Left lobe of liver (tissue), 2 donors: ENCODE data around the gene ANKS1A. TPM values are rescaled to one million over a fixed set of nuclear protein-coding genes. Genes with fewer than 3 reads are reported as not detected.

Experiments
- ATAC-seq: fragments of 200-7000 bp; cut with Tn5 transposase; one replicate; pipeline ENCODE4 v1.9.1; 2020; ENCODE audit warnings: mild to moderate bottlenecking, moderate library complexity
- DNase-seq: peaks from one replicate; pipeline ENCODE4 v3.0.0-alpha.2; 2020; ENCODE audit warnings: low spot score
- total RNA-seq: library from RNA; stranded (reverse); gene quantifications from one replicate; pipeline ENCODE4 v1.2.1, GENCODE V29; 2021
- donor health status: DM: no; HTN: no; CAD: no; lungs with moderate emphysema.
- donor health status: DM: no; HTN: yes; CAD: no.

ANKS1A gene
- total RNA-seq, 1 donor from 2014 or later: 13.4 TPM

- DNase-seq (no peak), ATAC-seq (peak; percentile 78)
Measured at GRCh38 chr6:34953061-34954025, 64.3 kb downstream of the ANKS1A start.

DNA sequence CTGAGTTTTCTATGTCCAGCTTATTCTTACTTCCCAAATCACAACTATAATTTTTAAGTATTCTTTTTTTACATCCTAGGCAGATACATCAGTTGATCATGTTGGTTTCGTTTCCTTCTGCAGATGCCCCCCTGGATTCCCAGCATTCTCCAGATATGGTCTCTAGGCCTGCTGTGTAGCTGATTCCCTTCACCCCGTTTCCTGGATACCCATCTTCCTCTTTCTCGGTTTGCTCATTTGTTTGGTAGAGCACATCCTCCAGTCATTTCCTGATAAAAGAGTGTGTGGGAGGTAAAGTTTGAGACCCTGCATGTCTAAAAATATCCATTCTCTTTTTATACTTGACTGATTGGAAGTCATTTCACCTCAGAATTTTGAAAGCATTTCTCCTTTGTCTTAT is 66.4 kb downstream of the ANKS1A start:
- ATAC-seq: no peak
- DNase-seq: no peak

- no peak for DNase-seq
Measured at GRCh38 chr6:34957231-34957783, 68.3 kb downstream of the ANKS1A start.

GRCh38 chr6:34958734-34959133 is 69.7 kb downstream of the ANKS1A start:
- ATAC-seq (peak; percentile 57), DNase-seq (no peak)

More at GRCh38 chr6:34957231-34957783, 68.3 kb downstream of the ANKS1A start:
- ATAC-seq: peak; percentile 39

DNA sequence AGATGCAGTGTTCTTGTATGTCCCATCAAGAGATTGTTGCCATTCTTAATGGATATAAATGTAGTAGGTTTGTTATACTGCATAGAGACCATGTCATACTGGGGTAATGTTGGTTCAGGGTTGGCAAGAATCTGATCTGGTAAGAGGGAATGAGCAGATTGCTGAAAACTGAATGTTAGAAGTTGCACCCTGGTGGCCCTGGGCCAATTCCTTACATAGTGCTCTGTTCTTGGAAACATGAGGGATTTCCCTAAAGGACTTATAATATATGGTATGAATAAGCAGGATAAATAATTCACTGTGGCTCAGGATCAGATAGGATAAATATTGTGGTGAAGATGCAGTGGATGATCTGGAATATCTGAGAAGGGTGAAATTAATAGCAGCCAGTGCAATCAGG is 70.2 kb downstream of the ANKS1A start:
- DNase-seq (no peak), ATAC-seq (no peak)

DNA sequence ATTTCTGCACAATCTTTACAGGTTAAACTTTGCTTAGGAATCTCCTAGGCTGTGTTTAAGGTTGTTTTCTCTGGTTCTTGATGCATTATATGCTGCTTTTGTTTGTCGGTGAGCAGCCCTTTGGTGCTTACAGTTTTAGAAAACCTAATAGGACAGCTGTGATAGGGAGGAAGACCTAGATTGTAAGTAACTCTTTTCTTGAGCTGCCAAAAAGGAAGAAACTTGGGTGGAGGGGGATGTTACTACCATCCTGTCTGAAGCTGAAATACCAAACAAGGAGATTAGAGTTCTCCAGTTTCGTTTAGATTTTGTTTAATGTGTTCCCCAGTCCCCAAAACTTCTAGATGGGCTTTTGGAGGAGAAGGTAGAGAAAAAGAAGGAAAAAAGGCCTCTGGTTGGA is 72.0 kb downstream of the ANKS1A start:
- ATAC-seq (no peak), DNase-seq (no peak)

DNA sequence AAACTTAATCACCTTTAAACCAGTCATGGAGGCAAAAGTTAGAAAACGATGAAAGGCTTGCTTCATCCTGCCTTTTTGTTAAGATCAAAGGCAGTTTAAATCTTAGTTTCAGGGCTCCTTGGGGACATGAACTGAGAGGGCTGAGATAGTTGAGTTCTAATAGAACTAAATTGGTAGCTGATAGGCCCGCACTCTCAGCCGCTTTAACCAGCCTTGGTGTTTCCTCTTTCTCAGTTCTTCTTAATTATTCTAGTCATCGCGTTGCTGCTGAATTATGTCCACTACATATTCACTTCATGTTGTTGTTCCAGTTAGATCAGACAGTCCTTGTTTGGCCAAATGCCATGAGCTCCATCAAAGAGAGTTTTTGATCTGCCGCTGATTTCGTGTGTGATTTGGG is 72.5 kb downstream of the ANKS1A start:
- DNase-seq: no peak
- ATAC-seq: no peak

- ATAC-seq: peak; percentile 45
- no peak for DNase-seq
Measured at GRCh38 chr6:34964564-34964963, 75.5 kb downstream of the ANKS1A start.

GRCh38 chr6:34967461-34967860 is 78.4 kb downstream of the ANKS1A start:
- no peak for DNase-seq
- no peak for ATAC-seq

- no peak for ATAC-seq
- DNase-seq: no peak
Measured at GRCh38 chr6:34969662-34970265, 80.7 kb downstream of the ANKS1A start.

- ATAC-seq: no peak
Measured at GRCh38 chr6:34970488-34970887, 81.4 kb downstream of the ANKS1A start.

DNA sequence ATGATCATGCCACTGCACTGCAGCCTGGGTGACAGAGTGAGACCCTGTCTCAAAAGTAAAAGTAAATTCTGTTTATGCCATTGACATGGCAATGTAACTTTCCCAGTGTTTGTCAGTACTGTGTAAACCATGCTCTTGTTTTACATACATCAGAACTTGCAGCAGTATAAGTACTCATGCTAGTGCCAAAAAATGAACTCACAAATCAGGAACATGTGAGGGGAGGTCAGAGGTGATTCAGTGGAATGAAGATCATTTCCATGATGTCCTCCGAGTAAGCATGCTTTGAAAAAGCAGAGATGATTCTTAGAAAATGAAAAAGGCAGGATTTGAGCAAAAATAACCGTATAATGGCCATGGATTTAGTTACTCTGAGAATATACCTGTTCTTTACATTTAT is 81.9 kb downstream of the ANKS1A start:
- DNase-seq (no peak), ATAC-seq (no peak)

More at GRCh38 chr6:34970488-34970887, 81.4 kb downstream of the ANKS1A start:
- no peak for DNase-seq

DNA sequence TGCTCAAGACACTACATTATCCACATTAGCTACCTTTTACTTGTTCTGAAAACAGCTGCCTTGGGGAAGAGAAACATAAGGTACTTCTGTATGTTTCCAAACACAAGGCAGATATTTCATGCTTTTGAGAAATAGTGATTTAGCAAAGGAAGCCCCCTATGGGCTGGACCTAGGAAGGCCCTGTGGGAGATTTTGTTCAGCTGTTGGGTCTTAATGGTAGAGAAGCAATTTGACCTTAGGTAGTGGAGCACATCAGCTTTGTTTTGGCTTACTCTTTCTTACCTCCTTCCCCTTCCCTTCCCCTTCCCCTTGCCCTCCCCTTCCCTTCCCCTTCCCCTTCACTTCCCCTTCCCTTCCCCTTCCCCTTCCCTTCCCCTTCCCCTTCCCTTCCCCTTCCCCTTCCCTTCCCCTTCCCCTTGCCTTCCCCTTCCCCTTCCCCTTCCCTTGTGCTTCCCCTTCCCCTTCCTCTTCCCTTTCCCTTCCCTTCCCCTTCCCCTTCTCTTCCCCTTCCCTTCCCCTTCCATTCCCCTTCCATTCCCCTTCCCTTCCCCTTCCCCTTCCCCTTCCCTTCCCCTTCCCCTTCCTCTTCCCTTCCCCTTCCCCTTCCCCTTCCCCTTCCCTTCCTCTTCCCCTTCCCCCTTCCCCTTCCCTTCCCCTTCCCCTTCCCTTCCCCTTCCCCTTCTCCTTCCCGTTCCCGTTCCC is 84.6 kb downstream of the ANKS1A start:
- ATAC-seq: no peak
- DNase-seq: no peak

- ATAC-seq (no peak), DNase-seq (no peak)
Measured at GRCh38 chr6:34974249-34974642, 85.2 kb downstream of the ANKS1A start.

- ATAC-seq: no peak
Measured at GRCh38 chr6:34976239-34976638, 87.2 kb downstream of the ANKS1A start.

GRCh38 chr6:34979218-34979617 is 90.2 kb downstream of the ANKS1A start:
- DNase-seq: no peak

More at GRCh38 chr6:34976239-34976638, 87.2 kb downstream of the ANKS1A start:
- no peak for DNase-seq

GRCh38 chr6:34979994-34980393 is 90.9 kb downstream of the ANKS1A start:
- DNase-seq: no peak
- no peak for ATAC-seq

More at GRCh38 chr6:34979218-34979617, 90.2 kb downstream of the ANKS1A start:
- ATAC-seq: no peak

- DNase-seq (no peak), ATAC-seq (no peak)
Measured at GRCh38 chr6:34981366-34981765, 92.3 kb downstream of the ANKS1A start.

- no peak for ATAC-seq
- no peak for DNase-seq
Measured at GRCh38 chr6:34981951-34982350, 92.9 kb downstream of the ANKS1A start.

GRCh38 chr6:34982424-34982852 is 93.4 kb downstream of the ANKS1A start:
- peak; percentile 70 for DNase-seq
- peak; percentile 83 for ATAC-seq

GRCh38 chr6:34984416-34984815 is 95.4 kb downstream of the ANKS1A start:
- no peak for DNase-seq
- no peak for ATAC-seq
